ENCODE data around the gene MED16. TPM values are rescaled to one million over a fixed set of nuclear protein-coding genes. Genes with fewer than 3 reads are reported as not detected.

The MED16 gene, protein sequence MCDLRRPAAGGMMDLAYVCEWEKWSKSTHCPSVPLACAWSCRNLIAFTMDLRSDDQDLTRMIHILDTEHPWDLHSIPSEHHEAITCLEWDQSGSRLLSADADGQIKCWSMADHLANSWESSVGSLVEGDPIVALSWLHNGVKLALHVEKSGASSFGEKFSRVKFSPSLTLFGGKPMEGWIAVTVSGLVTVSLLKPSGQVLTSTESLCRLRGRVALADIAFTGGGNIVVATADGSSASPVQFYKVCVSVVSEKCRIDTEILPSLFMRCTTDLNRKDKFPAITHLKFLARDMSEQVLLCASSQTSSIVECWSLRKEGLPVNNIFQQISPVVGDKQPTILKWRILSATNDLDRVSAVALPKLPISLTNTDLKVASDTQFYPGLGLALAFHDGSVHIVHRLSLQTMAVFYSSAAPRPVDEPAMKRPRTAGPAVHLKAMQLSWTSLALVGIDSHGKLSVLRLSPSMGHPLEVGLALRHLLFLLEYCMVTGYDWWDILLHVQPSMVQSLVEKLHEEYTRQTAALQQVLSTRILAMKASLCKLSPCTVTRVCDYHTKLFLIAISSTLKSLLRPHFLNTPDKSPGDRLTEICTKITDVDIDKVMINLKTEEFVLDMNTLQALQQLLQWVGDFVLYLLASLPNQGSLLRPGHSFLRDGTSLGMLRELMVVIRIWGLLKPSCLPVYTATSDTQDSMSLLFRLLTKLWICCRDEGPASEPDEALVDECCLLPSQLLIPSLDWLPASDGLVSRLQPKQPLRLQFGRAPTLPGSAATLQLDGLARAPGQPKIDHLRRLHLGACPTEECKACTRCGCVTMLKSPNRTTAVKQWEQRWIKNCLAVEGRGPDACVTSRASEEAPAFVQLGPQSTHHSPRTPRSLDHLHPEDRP
- total RNA-seq = 53.5 and 57.4 TPM in 2 replicates

DNA sequence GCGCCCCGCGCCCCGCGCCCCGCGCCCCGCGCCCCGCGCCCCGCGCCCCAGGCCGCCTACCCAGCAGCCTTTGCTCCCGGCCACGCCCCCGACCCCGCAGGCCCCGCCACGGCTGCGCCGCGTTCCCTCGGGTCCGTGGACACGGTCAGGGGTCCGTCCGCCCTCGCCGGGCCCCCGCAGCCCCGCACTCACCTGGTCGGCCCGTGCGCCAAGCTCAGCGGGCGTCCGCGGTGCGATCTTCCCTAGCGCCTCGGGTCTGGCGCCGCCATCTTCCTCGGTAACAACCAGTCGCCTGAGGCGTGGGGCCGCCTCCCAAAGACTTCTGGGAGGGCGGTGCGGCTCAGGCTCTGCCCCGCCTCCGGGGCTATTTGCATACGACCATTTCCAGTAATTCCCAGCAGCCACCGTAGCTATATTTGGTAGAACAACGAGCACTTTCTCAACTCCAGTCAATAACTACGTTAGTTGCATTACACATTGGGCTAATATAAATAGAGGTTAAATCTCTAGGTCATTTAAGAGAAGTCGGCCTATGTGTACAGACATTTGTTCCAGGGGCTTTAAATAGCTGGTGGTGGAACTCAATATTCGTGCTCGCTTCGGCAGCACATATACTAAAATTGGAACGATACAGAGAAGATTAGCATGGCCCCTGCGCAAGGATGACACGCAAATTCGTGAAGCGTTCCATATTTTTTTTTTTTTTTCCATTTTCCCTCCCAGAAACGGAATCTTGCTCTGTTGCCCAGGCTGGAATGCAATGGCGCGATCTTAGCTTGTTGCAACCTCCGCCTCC lies at the start of gene MED16, which contains the start of gene RNU6-9:
Gene MED16, minus strand, starts transcription at position 294 of the 796 bp plus-strand sequence. CDS start 2,056 bp downstream, outside the sequence.
Gene RNU6-9, plus strand, starts transcription at position 591 of the 796 bp plus-strand sequence.
- peak; percentile 59 for DNase-seq (ENCODE audit: low read depth)
- H3K4me3 ChIP-seq (ENCODE audit: low read depth, low read length) = peak within 1 kb of the TSS; percentile 89
- TF ChIP-seq, protein P1, sequence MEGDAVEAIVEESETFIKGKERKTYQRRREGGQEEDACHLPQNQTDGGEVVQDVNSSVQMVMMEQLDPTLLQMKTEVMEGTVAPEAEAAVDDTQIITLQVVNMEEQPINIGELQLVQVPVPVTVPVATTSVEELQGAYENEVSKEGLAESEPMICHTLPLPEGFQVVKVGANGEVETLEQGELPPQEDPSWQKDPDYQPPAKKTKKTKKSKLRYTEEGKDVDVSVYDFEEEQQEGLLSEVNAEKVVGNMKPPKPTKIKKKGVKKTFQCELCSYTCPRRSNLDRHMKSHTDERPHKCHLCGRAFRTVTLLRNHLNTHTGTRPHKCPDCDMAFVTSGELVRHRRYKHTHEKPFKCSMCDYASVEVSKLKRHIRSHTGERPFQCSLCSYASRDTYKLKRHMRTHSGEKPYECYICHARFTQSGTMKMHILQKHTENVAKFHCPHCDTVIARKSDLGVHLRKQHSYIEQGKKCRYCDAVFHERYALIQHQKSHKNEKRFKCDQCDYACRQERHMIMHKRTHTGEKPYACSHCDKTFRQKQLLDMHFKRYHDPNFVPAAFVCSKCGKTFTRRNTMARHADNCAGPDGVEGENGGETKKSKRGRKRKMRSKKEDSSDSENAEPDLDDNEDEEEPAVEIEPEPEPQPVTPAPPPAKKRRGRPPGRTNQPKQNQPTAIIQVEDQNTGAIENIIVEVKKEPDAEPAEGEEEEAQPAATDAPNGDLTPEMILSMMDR (conservative IDR thresholded peaks at IDR 0.05; ENCODE audit: low read depth, low read length) = no peak

DNA sequence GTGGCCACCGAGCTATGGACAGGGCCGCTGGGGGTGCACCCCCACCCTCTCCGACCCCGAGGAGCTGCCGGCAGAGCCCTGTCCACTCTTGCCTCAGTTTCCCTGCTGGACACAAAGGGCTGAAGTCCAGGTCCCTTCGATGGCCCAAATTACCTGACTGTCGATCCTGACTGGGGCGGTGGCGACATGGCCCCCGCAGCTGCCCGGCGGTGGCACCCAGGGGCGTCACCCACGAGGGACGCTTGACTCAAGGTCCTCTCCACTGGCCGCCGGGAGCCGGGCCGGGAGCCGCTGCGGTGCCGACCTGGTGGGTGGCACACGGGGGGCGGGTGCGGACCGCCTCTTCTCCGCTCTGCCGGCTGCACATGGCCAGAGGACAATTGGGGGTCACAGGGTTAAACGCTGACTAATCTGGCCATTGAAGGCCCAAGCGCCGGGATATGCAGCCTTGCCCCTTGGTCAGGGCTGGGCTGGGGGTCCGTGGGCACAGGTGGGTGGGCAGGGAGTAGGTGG lies 49.2 kb upstream of the MED16 start:
- no peak overlapping the region for H3K4me3 ChIP-seq (ENCODE audit: low read depth, low read length)
- DNase-seq (ENCODE audit: low read depth) = no peak
- TF ChIP-seq, protein P1 (conservative IDR thresholded peaks at IDR 0.05; ENCODE audit: low read depth, low read length) = no peak

DNA sequence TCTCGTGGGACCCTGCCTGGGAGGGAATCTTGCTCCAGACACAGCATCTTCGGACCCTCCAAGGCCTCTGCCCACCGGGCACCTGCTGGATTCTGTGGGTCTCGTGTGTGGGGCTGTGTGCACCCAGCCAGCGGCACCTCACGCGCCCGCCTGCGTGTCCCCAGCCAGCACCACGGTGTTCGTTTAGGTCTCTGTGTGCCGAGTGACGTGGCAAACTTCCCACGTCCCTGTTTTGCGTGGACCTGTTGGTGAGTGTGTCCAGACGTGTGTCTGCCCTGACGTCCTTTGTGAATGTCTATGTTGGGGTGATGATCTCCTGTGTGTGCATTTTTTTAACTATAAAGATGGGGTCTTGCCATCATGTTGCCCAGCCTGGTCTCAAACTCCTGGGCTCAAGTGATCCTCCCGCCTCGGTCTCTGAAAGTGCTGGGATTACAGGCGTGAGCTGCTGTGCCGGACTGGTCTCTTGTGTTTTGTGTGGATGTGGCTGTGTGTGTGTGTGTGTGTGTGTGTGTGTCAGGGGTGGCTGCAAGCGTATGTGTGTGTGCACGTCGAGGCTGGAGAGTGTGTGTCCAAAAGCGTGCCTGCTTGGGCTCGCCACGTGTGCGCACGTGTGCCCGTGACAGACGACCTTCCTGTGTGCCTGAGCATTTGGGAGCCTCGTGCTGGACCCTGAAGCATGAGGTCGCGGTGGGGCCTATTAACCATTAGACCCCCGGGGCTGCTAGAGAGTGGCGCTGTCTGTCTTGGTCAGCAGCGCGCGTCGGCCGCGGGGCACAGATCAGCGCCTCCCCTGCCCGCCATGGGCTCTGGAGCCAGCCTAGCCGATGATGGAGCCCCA lies 48.5 kb upstream of the MED16 start:
- TF ChIP-seq, protein P1 (conservative IDR thresholded peaks at IDR 0.05; ENCODE audit: low read depth, low read length) = no peak

DNA sequence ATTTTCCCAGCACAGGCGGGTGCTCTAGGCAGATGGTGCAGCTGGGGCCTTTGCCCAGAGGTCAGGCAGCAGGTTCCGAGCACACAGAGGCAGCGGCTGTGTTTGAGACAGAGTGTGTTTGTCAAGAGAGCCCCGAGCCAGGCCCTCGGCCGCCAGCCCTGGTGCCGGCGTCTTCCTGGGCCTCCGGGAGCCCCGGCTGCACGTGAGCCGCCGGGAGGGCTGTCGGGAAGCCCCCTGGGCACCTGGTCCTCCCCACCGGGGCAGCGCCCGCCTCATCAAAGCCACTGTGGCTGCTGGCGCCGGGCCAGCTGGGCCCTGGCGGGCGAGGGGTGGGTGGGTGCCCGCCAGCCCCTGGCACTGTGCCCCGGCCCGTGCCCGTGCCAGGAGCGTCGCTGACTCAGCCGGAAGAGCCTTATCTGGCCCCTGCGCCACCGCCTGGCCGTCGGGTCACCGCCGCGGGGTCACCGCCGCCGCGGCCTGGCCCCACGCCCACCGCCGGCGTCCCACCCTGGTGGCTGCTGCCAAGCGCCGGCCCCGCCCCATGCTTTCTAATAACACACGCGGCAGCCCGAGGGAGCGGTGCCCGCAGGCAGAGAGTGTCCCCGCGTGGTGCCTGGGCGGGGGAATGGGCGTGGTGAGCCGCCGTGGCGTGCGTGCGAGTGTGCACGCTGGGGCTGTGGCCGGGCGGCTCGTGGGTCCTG lies 47.8 kb upstream of the MED16 start:
- DNase-seq (ENCODE audit: low read depth) = no peak

More for the DNA sequence above, 48.5 kb upstream of the MED16 start:
- peak overlapping the region; percentile 39 for H3K4me3 ChIP-seq (ENCODE audit: low read depth, low read length)
- DNase-seq (ENCODE audit: low read depth) = no peak

DNA sequence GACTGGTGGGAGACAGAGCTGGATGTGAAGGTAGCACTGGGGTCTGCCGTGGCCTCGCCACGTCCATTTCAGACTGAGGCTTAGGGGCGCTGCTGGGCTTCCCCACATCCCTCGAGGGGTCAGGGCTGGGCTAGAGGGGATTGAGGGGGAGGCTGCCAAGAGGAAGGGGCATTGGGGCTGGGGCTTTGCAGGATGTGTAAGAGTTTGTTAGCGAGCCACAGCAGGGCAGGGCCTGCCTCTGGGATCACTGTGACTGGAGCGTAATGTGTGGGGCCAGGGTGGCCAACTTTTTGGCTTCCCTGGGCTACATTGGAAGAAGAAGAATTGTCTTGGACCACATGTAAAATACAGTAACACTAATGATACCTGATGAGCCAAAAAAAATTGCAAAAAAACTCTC lies 46.9 kb upstream of the MED16 start:
- TF ChIP-seq, protein P1 (conservative IDR thresholded peaks at IDR 0.05; ENCODE audit: low read depth, low read length) = no peak
- no peak for DNase-seq (ENCODE audit: low read depth)
- no peak overlapping the region for H3K4me3 ChIP-seq (ENCODE audit: low read depth, low read length)

More for the DNA sequence above, 47.8 kb upstream of the MED16 start:
- TF ChIP-seq, protein P1 (conservative IDR thresholded peaks at IDR 0.05; ENCODE audit: low read depth, low read length) = no peak
- peak overlapping the region; percentile 39 for H3K4me3 ChIP-seq (ENCODE audit: low read depth, low read length)

Measured in epithelial cell of proximal tubule (primary cell).